ENCODE measurements around the gene RSAD1. TPM values are rescaled to one million over a fixed set of nuclear protein-coding genes. Genes with fewer than 3 reads are reported as not detected.
A peak's percentile ranks its signal among the peaks of the same experiment; 100 is the strongest.
"Not testable (repeated sequence)": the region's sequence is repeated elsewhere in the genome, so short reads cannot be mapped to it uniquely, and the experiment has no call there.

RSAD1 gene
- total RNA-seq, 2 donors from 2014 or later: 39.2 to 44.5 TPM

- H3K36me3 ChIP-seq (replicated peaks in 1 of 2; ENCODE audit: insufficient read depth in 1 of 2, low read depth in 2 of 2): no peaks in the 10 kb centered on the region
- no peak overlapping the region for H3K4me3 ChIP-seq
- intact Hi-C loops (cut with DNase I): loop anchor here (10.0 kb wide), 1 partner anchor 106 kb away; no protein-coding TSS in a partner anchor
- H3K27me3 ChIP-seq: no peaks in the 10 kb centered on the region
- no peaks in the 10 kb centered on the region for H3K9me3 ChIP-seq
- no peak for DNase-seq
- H3K27ac ChIP-seq: no peak overlapping the region
- ATAC-seq: no peak
- H3K4me1 ChIP-seq: peaks cover 31% of the 10 kb centered on the region
- WGBS, 2 donors: 63 to 69% methylated on average over 6 of the region's 6 CpGs
- TF ChIP-seq CTCF (IDR thresholded peaks at IDR 0.05) (no peak), POLR2A (IDR thresholded peaks at IDR 0.05) (no peak)
These were observed 8.2 kb upstream of the RSAD1 start for GRCh38 chr17:50470426-50470825.

DNA sequence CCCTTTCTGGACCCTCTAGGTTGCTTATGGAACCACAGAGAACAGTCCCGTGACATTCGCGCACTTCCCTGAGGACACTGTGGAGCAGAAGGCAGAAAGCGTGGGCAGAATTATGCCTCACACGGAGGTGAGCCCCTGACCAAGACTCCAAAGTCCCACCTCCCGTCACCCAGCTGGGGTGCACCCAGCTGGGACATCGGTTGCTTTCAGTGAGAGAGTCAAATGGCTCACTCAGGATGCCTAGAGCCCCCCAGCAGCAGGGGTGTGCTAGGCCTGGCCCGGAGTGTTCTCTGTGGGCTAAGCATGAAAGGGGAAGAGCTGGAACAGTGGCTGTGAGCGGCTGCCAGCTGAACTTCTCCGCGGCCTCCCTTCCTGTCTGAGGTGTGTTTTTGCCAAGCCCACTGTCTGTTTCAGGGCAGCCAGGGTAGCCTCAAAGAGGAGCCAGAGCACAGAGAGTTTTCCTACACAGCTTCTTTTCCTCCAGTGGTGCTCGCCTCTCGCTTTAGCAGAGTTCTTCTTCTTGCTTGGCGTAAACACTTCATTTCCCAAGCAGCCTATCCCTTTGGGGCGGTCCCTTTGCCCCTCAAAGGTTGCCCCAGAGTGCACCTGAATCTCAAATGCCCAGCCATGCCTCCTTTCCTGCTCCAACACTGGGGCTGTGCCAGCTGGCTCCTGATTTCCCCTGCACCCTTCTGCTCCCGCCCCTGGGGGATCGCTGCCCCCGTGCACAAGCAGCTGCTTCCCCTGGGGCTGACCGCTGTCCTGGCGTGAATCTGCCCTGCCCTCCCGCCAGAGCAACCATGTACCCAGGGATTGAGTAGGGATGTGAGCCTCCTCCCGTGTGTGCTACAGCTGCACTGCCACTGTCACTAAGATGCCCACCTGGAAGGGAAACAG lies 7.4 kb upstream of the RSAD1 start:
- intact Hi-C loops (cut with DNase I): loop anchor here (10.0 kb wide), 1 partner anchor 106 kb away; no protein-coding TSS in a partner anchor
- DNase-seq: no peak

GRCh38 chr17:50472286-50472685 lies 6.4 kb upstream of the RSAD1 start:
- Histone ChIP-seq H3K27ac (no peak overlapping the region), H3K27me3 (no peaks in the 10 kb centered on the region), H3K36me3 (replicated peaks in 1 of 2; ENCODE audit: insufficient read depth in 1 of 2, low read depth in 2 of 2) (no peaks in the 10 kb centered on the region), H3K9me3 (no peaks in the 10 kb centered on the region), H3K4me1 (peaks cover 44% of the 10 kb centered on the region), H3K4me3 (no peak overlapping the region)
- ATAC-seq: no peak
- TF ChIP-seq CTCF (IDR thresholded peaks at IDR 0.05): no peak
- intact Hi-C loops (cut with DNase I): loop anchor here (10.0 kb wide), 1 partner anchor 107 kb away; no protein-coding TSS in a partner anchor
- no peak for DNase-seq
- 94% methylated on average over 7 to 10 of the region's 10 CpGs for WGBS, 2 donors

More for the DNA sequence above, 7.4 kb upstream of the RSAD1 start:
- Histone ChIP-seq H3K27me3 (no peaks in the 10 kb centered on the region), H3K4me3 (no peak overlapping the region), H3K36me3 (replicated peaks in 1 of 2; ENCODE audit: insufficient read depth in 1 of 2, low read depth in 2 of 2) (no peaks in the 10 kb centered on the region), H3K27ac (no peak overlapping the region), H3K9me3 (no peaks in the 10 kb centered on the region), H3K4me1 (peaks cover 34% of the 10 kb centered on the region)
- no peak for ATAC-seq
- 81 to 89% methylated on average over 17 to 22 of the region's 22 CpGs for WGBS, 2 donors
- no peak for TF ChIP-seq POLR2A (IDR thresholded peaks at IDR 0.05)
- no peak for TF ChIP-seq CTCF (IDR thresholded peaks at IDR 0.05)

DNA sequence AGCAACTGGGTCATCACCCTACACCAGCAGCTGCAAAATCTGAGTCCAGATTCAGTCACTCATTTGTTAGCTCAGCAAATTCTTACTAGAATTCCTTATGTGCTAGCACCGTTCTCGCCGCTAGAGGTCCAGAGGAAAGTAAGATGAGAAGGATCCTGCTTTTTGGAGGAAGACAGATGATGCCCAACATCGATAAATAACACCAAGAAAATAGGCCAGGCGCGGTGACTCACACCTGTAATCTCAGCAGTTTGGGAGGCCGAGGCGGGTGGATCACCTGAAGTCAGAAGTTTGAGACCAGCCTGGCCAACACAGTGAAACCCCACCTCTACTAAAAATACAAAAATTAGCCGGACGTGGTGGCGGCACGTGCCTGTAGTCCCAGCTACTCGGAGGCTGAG lies 5.9 kb upstream of the RSAD1 start:
- not testable (repeated sequence) for ATAC-seq; H3K27ac ChIP-seq; DNase-seq; H3K36me3 ChIP-seq (replicated peaks in 1 of 2; ENCODE audit: insufficient read depth in 1 of 2, low read depth in 2 of 2); H3K9me3 ChIP-seq; H3K4me3 ChIP-seq; H3K27me3 ChIP-seq
- peak in 1 of 7 experiments; percentile 19 for TF ChIP-seq CTCF (IDR thresholded peaks at IDR 0.05)
- H3K4me1 ChIP-seq: peaks cover 49% of the 10 kb centered on the region
- intact Hi-C loops (cut with DNase I): loop anchor here (10.0 kb wide), 1 partner anchor 108 kb away; no protein-coding TSS in a partner anchor
- 89 to 95% methylated on average over 13 of the region's 13 CpGs for WGBS, 2 donors

Measured in body of pancreas (tissue), 4 donors.